ENCODE results near the gene VEGFD.
A peak's percentile ranks its signal among the peaks of the same experiment; 100 is the strongest.

The VEGFD gene

DNA sequence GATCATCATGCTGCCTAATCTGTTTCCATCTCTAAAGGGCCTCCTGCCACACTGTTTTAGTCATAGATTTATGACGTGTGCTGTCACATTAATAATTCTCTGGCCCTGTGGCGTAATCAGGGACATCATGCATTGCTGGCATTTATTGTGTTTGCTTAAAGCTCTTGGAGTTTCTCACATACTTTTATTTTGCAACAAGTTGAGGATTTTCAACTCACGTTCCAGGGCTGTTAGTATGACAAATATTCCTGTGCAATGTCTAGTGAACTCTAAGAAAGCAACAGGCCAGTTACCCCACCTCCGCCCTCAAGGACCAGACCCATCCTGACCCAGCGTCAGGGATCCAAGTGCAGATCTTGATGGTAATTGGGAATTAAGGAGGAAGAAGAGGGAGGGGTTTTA is 41.1 kb downstream of the VEGFD start:
- H3K27ac ChIP-seq (ENCODE audit: low read depth, low read length): no peak overlapping the region

DNA sequence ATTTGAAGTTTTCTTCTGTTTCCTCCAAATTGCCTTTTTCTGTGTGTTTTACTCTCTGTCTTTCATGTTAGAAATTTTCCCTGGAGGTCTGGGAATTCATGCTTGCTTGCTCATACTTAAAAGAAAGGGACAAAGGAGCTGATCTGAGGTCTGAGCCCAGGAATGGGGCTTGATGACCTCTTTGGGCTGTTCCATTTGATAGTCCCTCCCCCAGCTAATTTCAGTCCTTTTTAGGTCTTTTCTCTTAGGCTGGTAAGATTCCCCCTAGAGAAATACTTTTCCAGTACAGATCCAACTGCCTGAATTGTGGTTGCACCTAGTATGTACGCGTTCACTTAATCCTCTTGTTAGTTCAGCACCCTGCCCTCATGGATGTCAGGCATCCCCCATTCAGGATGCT is 43.3 kb downstream of the VEGFD start:
- H4K20me1 ChIP-seq (ENCODE audit: low read depth, low read length): no peaks in the 10 kb centered on the region
- no peaks in the 10 kb centered on the region for H3K27me3 ChIP-seq (ENCODE audit: low read length)
- no peaks in the 10 kb centered on the region for H3F3A ChIP-seq (ENCODE audit: insufficient read depth)
- H3K4me2 ChIP-seq (ENCODE audit: low read depth, low read length, poor library complexity, severe bottlenecking): no peak overlapping the region
- no peaks in the 10 kb centered on the region for H3K36me3 ChIP-seq (ENCODE audit: low read length)
- H3K9me3 ChIP-seq (ENCODE audit: insufficient read depth, low read length): no peaks in the 10 kb centered on the region
- no peak overlapping the region for H2AFZ ChIP-seq (ENCODE audit: low read depth, low read length, severe bottlenecking)
- H3K9ac ChIP-seq (ENCODE audit: low read length): no peak overlapping the region
- no peak overlapping the region for H3K27ac ChIP-seq (ENCODE audit: low read depth, low read length)
- H3K79me2 ChIP-seq (ENCODE audit: insufficient read depth, low read length): no peaks in the 10 kb centered on the region
- TF ChIP-seq, protein P1, sequence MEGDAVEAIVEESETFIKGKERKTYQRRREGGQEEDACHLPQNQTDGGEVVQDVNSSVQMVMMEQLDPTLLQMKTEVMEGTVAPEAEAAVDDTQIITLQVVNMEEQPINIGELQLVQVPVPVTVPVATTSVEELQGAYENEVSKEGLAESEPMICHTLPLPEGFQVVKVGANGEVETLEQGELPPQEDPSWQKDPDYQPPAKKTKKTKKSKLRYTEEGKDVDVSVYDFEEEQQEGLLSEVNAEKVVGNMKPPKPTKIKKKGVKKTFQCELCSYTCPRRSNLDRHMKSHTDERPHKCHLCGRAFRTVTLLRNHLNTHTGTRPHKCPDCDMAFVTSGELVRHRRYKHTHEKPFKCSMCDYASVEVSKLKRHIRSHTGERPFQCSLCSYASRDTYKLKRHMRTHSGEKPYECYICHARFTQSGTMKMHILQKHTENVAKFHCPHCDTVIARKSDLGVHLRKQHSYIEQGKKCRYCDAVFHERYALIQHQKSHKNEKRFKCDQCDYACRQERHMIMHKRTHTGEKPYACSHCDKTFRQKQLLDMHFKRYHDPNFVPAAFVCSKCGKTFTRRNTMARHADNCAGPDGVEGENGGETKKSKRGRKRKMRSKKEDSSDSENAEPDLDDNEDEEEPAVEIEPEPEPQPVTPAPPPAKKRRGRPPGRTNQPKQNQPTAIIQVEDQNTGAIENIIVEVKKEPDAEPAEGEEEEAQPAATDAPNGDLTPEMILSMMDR (IDR thresholded peaks at IDR 0.05; ENCODE audit: insufficient read depth, low read length, poor library complexity, severe bottlenecking): no peak
- TF ChIP-seq EZH2phosphoT487 (conservative IDR thresholded peaks at IDR 0.05; ENCODE audit: low read length): no peak
- no peaks in the 10 kb centered on the region for H3K9me2 ChIP-seq (replicated peaks; ENCODE audit: insufficient read depth, low read length)
- no peak overlapping the region for H3K4me3 ChIP-seq (ENCODE audit: insufficient read depth, low read length, poor library complexity, severe bottlenecking)

More for the DNA sequence above, 41.1 kb downstream of the VEGFD start:
- Histone ChIP-seq H2AFZ (ENCODE audit: low read depth, low read length, severe bottlenecking) (no peak overlapping the region), H4K20me1 (ENCODE audit: low read depth, low read length) (no peaks in the 10 kb centered on the region), H3K4me2 (ENCODE audit: low read depth, low read length, poor library complexity, severe bottlenecking) (no peak overlapping the region), H3K27me3 (ENCODE audit: low read length) (no peaks in the 10 kb centered on the region), H3K9me3 (ENCODE audit: insufficient read depth, low read length) (no peaks in the 10 kb centered on the region), H3K4me3 (ENCODE audit: insufficient read depth, low read length, poor library complexity, severe bottlenecking) (no peak overlapping the region), H3K36me3 (ENCODE audit: low read length) (no peaks in the 10 kb centered on the region), H3K9me2 (replicated peaks; ENCODE audit: insufficient read depth, low read length) (no peaks in the 10 kb centered on the region), H3F3A (ENCODE audit: insufficient read depth) (no peaks in the 10 kb centered on the region), H3K79me2 (ENCODE audit: insufficient read depth, low read length) (no peaks in the 10 kb centered on the region), H3K9ac (ENCODE audit: low read length) (no peak overlapping the region)
- no peak for TF ChIP-seq EZH2phosphoT487 (conservative IDR thresholded peaks at IDR 0.05; ENCODE audit: low read length)
- TF ChIP-seq, protein P1 (IDR thresholded peaks at IDR 0.05; ENCODE audit: insufficient read depth, low read length, poor library complexity, severe bottlenecking): no peak

DNA sequence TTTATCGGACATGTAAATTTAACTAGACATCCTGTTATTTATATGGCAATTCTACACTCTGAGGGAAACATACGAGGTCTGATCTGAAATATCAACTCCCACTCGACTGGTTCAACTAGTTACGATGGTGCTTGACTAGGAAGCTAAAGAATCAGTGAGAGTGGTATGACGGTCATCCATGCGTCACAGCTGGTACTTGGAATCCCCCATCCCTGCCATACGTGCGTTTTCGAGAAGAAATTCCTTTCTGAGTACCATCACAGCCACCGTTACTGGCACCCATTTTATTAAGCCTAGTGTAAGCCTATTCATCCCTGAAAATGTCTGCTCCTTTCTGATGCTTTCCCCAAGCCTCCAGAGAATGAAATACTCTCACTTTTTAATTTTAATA is 48.2 kb downstream of the VEGFD start:
- H3K27ac ChIP-seq (ENCODE audit: low read depth, low read length): no peak overlapping the region
- H3K27me3 ChIP-seq (ENCODE audit: low read length): no peaks in the 10 kb centered on the region
- peak overlapping the region; percentile 79 for H3K4me2 ChIP-seq (ENCODE audit: low read depth, low read length, poor library complexity, severe bottlenecking)

More for the DNA sequence above, 48.2 kb downstream of the VEGFD start:
- Histone ChIP-seq H4K20me1 (ENCODE audit: low read depth, low read length) (no peaks in the 10 kb centered on the region), H2AFZ (ENCODE audit: low read depth, low read length, severe bottlenecking) (peak overlapping the region; percentile 84), H3K4me3 (ENCODE audit: insufficient read depth, low read length, poor library complexity, severe bottlenecking) (peak overlapping the region; percentile 61), H3K9me2 (replicated peaks; ENCODE audit: insufficient read depth, low read length) (no peaks in the 10 kb centered on the region), H3K36me3 (ENCODE audit: low read length) (no peaks in the 10 kb centered on the region), H3K79me2 (ENCODE audit: insufficient read depth, low read length) (peaks cover 7% of the 10 kb centered on the region; the same call in 1 of the 2 replicates), H3F3A (ENCODE audit: insufficient read depth) (no peaks in the 10 kb centered on the region), H3K9me3 (ENCODE audit: insufficient read depth, low read length) (no peaks in the 10 kb centered on the region), H3K9ac (ENCODE audit: low read length) (peak overlapping the region; percentile 37; the same call in 1 of the 2 replicates)
- TF ChIP-seq, protein P1 (IDR thresholded peaks at IDR 0.05; ENCODE audit: insufficient read depth, low read length, poor library complexity, severe bottlenecking): no peak
- no peak for TF ChIP-seq EZH2phosphoT487 (conservative IDR thresholded peaks at IDR 0.05; ENCODE audit: low read length)
